Fibroblast of lung (primary cell): ENCODE data around the gene BRAF.

Source experiments
- CTCF ChIP-seq, 2 donors: IDR thresholded peaks in 1 of 2; conservative IDR thresholded peaks in 1 of 2; 1 replicate in 1 of 2; 2 replicates in 1 of 2; pipeline ENCODE4 v1.5.1; 2011 to 2012; ENCODE audit warnings: low read length in 2 of 2, control low read depth in 1 of 2, inconsistent platforms in 1 of 2, low read depth in 1 of 2, mild to moderate bottlenecking in 1 of 2
- EZH2 ChIP-seq: IDR thresholded peaks from 2 replicates; pipeline ENCODE4 v1.5.1; 2012; ENCODE audit warnings: low read length, control low read depth, mild to moderate bottlenecking; ENCODE audit errors: missing control alignments

- TF ChIP-seq EZH2 (no peak), CTCF (conservative IDR thresholded peaks at IDR 0.05 in 1 of 2, IDR thresholded peaks at IDR 0.05 in 1 of 2; ENCODE audit: low read depth in 1 of 2, low read length in 2 of 2) (no peak)
These were observed 22.3 kb downstream of the BRAF start for GRCh38 chr7:140902303-140902953.
